SU-DHL-6 (cell line): ENCODE results near the gene NKTR.

Experiments used
- EZH2phosphoT487 ChIP-seq: fragments of 200-600 bp; sonication (generic), shearing (Covaris generic); conservative IDR thresholded peaks from 2 replicates; pipeline ENCODE4 v1.6.1; 2018; ENCODE audit warnings: mild to moderate bottlenecking, antibody characterized with exemption, low read length, moderate library complexity, mixed read lengths
- TF ChIP-seq, protein P1 (sequence below): fragments of 200-600 bp; sonication (generic); IDR thresholded peaks from one replicate; pipeline ENCODE4 v1.5.1; 2017; ENCODE audit warnings: antibody characterized with exemption, mild to moderate bottlenecking, low read length, moderate library complexity; ENCODE audit not compliant: insufficient read depth, poor library complexity, severe bottlenecking

DNA sequence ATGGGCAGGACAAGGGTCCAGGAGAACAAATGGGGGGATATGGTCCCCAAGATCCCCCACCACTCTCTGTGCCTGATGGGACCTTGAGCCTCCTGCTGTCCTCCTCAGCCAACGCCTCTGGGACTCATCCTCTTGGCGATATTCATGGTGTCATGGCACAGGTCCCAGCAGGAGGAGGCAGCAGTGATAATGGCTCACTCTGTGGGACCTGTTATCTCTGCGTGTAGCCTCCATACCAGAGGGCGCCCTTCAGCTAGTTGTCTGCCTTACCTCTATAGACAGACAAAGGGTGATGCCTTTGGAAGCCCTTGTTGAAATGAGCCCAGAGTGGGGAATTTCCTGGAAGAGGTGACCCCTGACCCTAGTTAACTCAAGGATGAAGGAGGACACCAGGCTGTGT is 60.4 kb downstream of the NKTR start:
- TF ChIP-seq, protein P1, sequence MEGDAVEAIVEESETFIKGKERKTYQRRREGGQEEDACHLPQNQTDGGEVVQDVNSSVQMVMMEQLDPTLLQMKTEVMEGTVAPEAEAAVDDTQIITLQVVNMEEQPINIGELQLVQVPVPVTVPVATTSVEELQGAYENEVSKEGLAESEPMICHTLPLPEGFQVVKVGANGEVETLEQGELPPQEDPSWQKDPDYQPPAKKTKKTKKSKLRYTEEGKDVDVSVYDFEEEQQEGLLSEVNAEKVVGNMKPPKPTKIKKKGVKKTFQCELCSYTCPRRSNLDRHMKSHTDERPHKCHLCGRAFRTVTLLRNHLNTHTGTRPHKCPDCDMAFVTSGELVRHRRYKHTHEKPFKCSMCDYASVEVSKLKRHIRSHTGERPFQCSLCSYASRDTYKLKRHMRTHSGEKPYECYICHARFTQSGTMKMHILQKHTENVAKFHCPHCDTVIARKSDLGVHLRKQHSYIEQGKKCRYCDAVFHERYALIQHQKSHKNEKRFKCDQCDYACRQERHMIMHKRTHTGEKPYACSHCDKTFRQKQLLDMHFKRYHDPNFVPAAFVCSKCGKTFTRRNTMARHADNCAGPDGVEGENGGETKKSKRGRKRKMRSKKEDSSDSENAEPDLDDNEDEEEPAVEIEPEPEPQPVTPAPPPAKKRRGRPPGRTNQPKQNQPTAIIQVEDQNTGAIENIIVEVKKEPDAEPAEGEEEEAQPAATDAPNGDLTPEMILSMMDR = peak; percentile 23
- TF ChIP-seq EZH2phosphoT487 = no peak
